GM12891 (cell line): Measurements from ENCODE around the gene GGT6.

ENCODE experiments used
- DNase-seq: peaks from one replicate; pipeline ENCODE4 v3.0.0; 2011; ENCODE audit warnings: low spot score; ENCODE audit not compliant: insufficient read length
- FAIRE-seq: peaks from 2 replicates; lab custom pipeline; 2011; peaks lifted over from hg19 to GRCh38; lab: Jason Lieb, UNC
- PAX5 ChIP-seq: IDR thresholded peaks from 2 replicates; pipeline ENCODE4 v1.6.1; 2011; ENCODE audit warnings: low read length, moderate library complexity, mild to moderate bottlenecking; ENCODE audit not compliant: insufficient read depth, severe bottlenecking
- POLR2A ChIP-seq: IDR thresholded peaks from 2 replicates; pipeline ENCODE4 v1.6.1; 2011; ENCODE audit warnings: low read depth, low read length, control low read depth
- POLR2AphosphoS5 ChIP-seq: IDR thresholded peaks from 2 replicates; pipeline ENCODE4 v1.6.1; 2011; ENCODE audit warnings: low read depth, low read length, control low read depth
- POU2F2 ChIP-seq: IDR thresholded peaks from 2 replicates; pipeline ENCODE4 v1.6.1; 2011; ENCODE audit warnings: low read depth, mild to moderate bottlenecking, control low read depth, low read length, moderate library complexity
- SPI1 ChIP-seq: IDR thresholded peaks from 2 replicates; pipeline ENCODE4 v1.6.1; 2011; ENCODE audit warnings: low read depth, low read length, control low read depth
- TAF1 ChIP-seq: IDR thresholded peaks from 2 replicates; pipeline ENCODE4 v1.6.1; 2011; ENCODE audit warnings: low read depth, low read length, control low read depth

The GGT6 gene

GRCh38 chr17:4509401-4509800 lies 51.0 kb downstream of the GGT6 start:
- DNase-seq (peak; percentile 79), FAIRE-seq (peak; percentile 93)
- TF ChIP-seq POU2F2, result no peak
- no peak for TF ChIP-seq SPI1

GRCh38 chr17:4508207-4508606 lies 52.2 kb downstream of the GGT6 start:
- FAIRE-seq (no peak), DNase-seq (no peak)
- TF ChIP-seq POLR2AphosphoS5, result no peak
- TF ChIP-seq POU2F2, result no peak
- no peak for TF ChIP-seq SPI1
- no peak for TF ChIP-seq POLR2A
- no peak for TF ChIP-seq PAX5
- TF ChIP-seq TAF1, result no peak

GRCh38 chr17:4507361-4508111 lies 52.8 kb downstream of the GGT6 start:
- TF ChIP-seq POLR2A (no peak), TAF1 (no peak), POU2F2 (no peak), POLR2AphosphoS5 (no peak), SPI1 (no peak), PAX5 (no peak)
- FAIRE-seq, result no peak
- no peak for DNase-seq
